GM04504 (cell line): ENCODE measurements around the gene KCTD18.

Source experiments
- DNase-seq: peaks from one replicate; pipeline ENCODE4 v3.0.0-alpha.2; 2012; ENCODE audit warnings: low read depth

KCTD18 gene

DNA sequence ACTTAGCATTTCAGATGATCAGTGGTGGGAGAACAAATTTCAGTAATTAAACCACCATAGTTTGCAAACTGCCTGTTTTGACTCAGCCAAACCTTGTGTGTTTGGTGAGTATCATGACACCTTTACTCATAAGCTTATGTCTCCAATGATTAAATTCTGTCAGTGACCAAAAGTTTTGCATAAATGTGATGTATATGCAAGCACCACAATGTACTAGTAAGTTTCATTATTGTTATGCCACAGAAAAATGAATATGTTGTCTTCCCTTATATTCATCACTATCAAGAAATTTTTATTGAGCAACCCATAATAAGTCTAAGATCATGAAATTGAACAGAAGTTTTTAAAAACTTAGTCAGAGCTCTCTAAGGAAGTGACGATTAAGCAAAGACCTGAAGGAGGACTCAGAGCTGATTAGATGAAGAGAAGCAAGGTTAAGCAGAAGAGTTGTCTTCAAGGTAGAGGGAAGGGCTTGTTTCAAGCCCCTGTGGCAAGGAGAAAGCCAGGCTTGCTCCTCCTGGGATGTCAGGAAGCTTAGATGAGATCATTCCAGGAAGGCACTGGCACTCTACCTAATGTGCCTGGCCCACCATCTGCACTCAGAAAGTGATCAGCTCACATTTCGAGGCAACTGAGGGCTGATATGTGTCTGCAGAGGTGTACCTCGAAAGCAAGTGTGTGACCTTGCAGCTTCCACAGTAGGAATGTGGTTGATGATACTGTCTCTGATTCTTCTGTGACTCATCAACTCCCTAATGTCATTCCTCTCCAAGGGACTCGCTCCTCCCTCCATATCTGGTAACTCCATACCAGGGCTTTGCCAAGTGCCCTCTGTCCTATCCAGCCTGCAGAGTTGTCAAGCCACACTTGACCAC, 54.7 kb downstream of the KCTD18 start:
- DNase-seq = peak; percentile 24

DNA sequence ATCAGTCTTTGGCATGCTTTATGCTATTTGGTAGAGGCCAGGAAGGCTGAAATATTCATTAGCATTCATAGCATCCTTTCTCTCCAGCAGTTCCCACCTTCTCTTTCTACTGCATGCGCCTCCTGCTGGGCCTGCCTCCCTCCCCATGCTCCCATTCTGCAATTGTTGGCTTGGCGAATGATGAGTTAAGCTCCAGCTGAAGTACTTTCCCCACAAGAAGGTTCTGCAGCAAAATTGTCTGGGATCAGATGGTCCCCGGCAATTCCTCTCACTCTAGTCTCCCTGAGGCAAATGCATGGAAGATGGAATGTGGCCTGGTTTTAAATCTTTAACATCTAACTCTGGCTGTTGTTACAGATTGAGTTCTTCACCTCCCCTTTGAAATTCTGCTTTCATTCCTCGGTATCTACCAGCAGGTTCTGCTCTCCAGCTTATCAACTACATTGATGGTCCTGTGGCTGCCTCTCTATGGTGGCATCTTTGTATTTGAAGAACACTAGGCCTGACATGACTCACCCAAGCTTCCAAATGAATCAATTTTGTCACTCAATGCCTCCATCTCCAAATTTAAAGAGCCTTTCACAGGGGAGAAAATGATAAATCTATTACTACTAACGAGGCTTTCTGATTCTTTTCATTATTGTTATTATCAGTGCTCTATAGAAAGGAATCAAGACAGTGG, 55.9 kb downstream of the KCTD18 start:
- no peak for DNase-seq

DNA sequence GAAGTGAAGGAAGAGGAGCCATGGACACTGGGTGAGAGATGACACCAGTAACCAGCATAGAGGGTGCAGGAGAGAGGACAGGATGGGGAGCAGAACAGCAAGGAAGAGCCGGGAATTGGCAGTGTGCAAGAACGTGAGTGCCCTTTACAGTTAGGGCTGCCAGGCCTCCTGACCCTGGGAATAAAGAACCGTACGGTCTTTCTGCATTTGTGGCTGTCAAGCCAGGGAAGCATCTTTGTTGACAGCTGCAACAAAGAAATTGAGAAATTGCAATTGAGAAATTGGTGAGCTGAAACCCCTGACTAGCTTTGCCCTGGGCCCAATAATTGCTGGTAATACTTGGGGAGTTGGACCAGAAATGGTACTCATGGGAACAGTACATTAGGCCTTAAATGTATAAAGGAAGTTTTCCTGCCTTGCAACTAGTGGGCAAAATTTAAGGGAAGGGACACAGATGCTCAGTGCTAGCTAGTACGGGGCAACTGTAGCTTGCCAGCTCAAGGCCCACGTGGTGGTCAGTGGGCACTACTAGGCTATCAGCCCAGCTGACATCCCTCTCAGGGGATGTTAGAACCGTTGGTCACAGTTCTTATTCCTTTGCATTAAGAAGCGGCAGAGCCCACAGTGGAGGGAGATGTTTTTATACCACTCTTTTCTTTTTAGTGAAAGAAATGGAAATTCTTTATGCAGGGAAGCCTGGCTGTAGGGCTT, 56.6 kb downstream of the KCTD18 start:
- no peak for DNase-seq

DNA sequence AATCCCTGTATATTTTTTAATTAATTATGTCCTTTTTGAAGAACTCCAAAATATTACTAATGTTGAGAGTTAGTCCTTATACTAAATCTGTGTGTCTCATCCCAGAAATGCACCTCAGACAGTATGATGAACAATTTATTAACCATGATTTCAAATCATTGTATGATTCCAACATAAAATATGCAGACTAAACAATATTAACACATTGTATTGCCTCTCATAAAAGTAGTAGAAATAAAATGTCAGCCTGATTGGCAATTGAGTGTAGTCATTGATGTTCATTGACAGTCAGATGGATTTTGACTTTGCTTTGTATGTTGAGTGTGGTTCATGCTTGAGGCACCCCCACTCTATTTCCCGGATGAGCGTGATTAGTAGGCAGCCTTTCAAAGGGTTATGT, 57.5 kb downstream of the KCTD18 start:
- no peak for DNase-seq

DNA sequence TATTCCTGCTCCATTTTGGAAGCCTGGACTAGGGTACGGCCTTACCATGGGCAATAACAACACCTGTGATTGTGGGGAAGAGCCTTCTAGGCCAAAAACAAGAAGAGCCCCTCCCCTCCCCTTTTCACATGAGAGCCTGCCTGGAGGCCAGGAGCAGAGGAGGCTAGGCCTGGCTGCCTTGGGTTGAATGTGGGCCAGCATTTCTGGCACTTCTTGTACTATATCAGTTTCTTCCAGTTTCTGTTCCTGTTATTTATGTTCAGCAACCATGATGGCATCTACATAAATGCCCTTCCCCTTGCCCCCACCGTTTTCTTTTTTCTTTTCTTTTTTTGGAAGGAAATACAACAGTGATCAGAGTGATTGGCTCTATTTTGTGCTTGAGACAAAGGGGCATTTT, 58.4 kb downstream of the KCTD18 start:
- DNase-seq = no peak

DNA sequence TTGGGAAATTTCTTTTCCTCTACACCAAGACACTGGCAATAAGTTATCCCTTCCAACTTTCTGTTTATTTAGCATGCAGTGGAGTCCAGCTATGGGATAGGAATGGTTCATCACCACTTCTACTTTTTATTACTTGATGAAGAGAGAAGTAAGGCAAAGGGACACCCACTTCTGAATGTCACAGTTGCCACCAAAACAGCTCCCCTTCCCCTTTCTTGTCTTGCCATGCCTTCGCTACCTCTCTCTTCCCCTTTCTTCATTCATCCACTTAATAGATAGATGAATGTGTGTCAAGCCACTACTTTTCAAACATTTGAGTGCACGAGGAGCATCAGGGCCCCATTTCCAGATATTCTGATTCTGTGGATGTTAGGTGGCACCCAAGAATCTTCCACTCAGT, 59.6 kb downstream of the KCTD18 start:
- no peak for DNase-seq

DNA sequence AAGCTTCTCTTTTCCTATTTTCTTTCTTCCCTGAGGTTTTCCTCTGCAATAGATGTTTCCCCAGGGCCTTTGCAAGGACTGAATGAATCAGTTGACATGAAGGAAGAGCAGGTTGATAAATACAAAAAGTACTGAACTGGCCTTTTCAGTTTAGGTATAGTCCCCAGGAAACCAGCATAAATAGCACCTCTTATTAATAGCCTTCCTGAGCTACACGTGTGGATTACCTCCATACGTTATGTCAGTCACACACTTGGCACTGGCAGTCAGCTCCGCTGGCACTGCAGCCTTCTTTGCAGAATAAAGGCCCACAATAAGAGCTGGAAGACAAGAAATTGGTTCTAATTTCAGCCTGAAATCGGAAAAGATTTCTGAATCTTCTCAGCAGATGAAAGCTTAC, 60.7 kb downstream of the KCTD18 start:
- no peak for DNase-seq

DNA sequence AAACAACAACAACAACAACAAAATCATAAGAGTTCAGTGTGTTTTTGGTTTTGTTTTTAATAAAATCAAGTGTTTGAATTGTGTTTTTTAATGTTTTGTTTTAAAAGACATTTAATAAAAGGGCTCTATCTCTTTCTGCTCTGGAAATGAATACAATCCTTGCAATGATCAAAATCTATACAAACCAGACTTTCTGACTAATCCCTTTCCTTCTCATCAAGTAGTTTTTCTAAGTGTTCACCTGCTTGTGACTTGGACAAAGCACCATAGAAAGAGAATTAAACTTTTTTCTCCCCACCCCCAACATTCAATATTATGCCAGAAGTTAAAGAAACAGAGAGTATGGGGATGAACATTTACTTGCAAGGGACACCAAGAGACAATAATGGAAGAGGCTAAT, 61.4 kb downstream of the KCTD18 start:
- no peak for DNase-seq

DNA sequence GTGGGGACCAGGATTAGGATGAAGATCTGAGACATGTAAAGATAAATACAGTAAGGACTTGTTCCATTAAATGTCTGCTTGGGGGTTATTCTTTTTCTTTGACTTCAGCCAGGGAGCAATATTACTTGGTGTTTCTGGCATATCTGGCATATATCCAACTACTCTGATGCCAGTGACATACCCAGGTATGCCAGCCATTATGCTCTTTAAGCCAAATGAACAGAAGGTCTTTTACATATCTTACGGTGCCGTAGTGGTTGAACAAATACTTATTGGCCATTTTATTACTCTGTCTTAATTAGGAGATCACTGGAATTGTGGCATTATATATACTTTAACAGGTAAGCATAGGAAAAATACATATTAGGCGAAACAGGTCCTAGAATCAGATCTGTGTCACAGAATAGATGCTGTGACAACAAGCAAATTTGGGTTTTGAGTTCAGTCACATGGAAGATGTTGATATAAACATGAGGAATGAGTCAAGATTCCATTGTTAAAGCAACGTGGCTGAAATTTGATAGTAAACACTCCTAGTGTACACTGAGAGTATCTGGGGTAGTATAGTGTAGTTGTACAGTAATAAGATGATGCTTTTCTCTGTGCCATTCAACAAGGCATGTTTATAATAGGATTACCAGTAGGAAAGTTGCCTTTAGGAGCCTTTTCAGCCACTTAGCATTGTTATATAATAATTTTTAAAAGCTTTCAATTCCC, 62.6 kb downstream of the KCTD18 start:
- DNase-seq = no peak

DNA sequence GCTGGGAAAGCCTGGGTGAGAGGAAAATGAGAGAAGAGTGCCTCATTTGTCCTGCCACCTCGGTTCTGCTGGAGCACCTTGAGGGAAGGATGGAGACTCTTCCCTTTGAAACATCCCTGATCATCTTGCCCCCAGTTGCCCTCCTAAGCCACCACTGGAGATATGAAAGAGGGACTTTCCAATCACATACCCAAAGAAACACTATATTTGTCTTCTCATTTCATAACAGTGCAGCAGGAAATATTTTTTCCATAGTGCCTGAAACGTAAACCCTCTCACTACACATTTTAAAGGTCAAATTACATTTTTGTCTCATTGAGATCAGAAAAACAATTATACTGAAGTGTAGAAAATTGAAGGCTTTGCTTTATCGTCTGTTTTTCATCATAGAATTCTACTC, 63.3 kb downstream of the KCTD18 start:
- DNase-seq = no peak

DNA sequence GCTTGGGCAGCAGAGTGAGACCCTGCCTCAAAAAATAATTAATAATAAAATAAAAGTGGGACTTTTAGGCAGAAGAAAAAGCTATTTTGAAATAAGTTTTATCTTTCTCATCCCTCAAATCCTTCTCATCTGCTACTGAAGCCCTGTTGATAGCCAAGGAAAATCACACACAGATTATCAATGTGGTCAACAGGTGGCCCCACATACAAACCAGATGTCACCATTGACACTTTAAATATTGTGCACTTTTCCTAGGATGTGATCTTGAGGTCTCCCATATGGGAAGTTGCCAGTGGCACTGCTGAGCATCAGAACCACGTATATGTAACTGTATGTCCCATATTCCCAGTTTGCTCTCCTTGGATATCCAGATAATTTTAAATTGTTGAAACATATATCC, 64.6 kb downstream of the KCTD18 start:
- no peak for DNase-seq

DNA sequence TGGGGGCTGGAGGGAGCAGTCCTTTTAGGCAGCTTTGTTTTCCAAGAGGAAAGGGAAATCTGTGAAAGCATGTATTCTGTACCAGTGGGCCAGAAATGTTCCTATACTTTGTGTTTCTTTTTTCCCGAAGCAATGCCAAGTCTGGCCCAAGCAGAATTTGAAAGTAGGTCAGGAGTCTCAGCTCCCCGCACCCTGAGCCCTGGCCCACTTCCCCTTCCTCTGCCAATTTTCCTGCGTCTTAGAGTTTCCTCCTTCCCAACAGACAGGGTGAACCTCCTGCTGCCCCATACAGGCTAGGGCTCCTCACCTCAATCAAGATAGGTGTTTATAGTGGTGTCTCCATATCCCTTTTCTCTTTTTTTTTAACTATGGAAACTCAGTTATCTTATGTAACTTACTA, 65.3 kb downstream of the KCTD18 start:
- no peak for DNase-seq

DNA sequence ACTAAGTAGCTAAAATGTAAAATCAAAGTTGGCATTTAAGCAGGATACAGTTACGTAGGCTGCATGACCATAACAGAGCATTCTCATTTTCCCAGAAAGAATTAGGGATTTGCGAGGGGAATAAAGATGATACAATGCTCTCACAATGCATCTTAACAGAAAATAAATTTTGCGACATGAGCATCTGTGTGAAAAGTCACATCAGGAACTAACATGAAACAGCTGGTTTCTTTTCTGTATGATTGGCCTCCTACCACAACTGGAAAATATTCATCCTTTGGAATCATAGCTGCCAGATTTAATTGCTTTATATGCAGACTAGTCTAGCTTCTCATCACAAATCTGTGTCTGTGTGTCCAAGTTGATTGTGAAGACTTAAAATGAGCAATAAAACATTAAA, 66.0 kb downstream of the KCTD18 start:
- no peak for DNase-seq

DNA sequence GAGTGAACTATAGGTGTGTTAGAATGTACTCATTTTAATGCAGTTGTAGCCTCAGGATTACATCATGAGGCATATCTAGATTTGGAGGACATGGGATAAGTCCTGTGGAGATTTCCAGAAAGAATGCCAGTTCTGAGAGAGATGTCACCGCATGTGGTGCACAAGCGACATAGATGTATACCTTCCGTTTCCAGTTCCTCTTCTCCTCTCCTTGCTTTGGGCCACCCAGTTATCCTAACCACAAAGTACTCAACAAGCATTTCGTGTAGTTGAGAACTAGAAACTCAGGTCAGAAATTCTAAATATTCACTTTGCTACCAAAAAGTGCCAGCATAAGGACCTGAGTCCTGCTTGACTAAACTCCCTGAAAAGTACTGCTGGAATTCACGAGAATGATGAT, 66.5 kb downstream of the KCTD18 start:
- no peak for DNase-seq

DNA sequence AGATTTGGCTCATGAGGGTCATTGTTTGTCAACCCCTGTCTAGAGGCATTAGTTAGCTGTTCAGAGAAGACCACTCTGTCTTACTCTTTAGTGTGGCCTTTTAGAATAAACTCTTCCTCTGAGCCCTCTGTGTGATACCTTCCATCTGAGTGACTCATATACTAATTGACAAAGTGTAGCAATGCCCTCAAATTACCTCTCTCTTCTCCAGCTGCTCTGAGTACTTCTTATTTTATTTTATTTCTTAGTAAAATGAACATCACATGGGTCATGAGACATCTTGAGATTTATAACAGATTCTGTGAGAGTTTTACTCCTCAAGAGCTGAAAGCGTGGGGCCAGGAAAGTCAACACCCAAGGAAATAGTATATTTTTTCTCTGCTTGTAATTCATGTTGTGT, 67.4 kb downstream of the KCTD18 start:
- DNase-seq = peak; percentile 65

DNA sequence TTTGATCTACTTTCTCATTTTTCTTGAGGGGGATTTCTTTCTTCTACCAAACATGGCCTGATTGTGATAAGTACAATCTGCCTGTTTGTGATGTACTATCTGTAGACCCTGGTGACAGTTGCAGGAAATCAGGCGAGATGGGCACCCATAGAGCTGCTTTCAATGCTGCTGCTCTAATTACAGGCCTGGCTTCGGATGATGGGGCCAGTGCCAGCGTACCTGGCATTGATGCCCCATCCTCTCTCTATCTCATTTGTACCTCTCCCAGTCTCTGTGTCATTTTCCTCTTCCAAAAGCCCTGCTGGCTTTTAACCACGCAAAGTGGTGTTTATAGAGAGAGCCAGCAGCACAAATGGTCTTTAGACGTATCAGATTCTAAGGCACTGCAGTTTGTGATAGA, 69.9 kb downstream of the KCTD18 start:
- DNase-seq = no peak
